ENCODE data around the gene PLK4.

DNA sequence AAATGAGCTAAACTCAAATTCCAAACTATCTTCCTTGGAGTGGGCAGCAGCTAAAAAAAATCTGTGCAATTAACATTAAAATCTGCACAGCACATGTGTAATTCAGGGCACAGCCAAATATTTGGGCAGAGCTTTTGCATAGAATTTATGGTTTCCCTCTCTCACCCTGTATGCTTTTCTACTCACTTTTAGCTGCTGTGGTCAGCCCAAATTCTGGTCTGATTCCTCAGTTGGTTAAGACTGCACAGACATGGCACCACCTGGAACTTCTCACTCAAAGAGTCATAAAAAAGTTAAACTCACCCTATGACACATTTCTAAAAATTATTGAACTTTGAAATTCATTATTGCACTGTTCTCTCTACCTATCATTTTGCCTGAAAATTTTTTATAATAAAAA is 4.9 kb upstream of the PLK4 start:
- TF ChIP-seq, protein P1, sequence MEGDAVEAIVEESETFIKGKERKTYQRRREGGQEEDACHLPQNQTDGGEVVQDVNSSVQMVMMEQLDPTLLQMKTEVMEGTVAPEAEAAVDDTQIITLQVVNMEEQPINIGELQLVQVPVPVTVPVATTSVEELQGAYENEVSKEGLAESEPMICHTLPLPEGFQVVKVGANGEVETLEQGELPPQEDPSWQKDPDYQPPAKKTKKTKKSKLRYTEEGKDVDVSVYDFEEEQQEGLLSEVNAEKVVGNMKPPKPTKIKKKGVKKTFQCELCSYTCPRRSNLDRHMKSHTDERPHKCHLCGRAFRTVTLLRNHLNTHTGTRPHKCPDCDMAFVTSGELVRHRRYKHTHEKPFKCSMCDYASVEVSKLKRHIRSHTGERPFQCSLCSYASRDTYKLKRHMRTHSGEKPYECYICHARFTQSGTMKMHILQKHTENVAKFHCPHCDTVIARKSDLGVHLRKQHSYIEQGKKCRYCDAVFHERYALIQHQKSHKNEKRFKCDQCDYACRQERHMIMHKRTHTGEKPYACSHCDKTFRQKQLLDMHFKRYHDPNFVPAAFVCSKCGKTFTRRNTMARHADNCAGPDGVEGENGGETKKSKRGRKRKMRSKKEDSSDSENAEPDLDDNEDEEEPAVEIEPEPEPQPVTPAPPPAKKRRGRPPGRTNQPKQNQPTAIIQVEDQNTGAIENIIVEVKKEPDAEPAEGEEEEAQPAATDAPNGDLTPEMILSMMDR (conservative IDR thresholded peaks at IDR 0.05 in 1 of 2, IDR thresholded peaks at IDR 0.05 in 1 of 2; ENCODE audit: extremely low read depth in 1 of 2, insufficient read depth in 1 of 2, low read depth in 1 of 2, low read length in 2 of 2), result no peak
- no peak for TF ChIP-seq EZH2 (IDR thresholded peaks at IDR 0.05; ENCODE audit: borderline replicate concordance, low read length)

Data from mammary epithelial cell (primary cell).